ENCODE measurements around the gene NTPCR.

GRCh38 chr1:232942413-232943294 is 7.8 kb upstream of the NTPCR start:
- TF ChIP-seq CTCF (IDR thresholded peaks at IDR 0.05 in 8 of 11, conservative IDR thresholded peaks at IDR 0.05 in 3 of 11) (no peak), POLR2A (IDR thresholded peaks at IDR 0.05) (no peak), POLR2AphosphoS5 (IDR thresholded peaks at IDR 0.05) (no peak)
